ENCODE data around the gene TEAD1. TPM values are rescaled to one million over a fixed set of nuclear protein-coding genes. Genes with fewer than 3 reads are reported as not detected.

TEAD1 gene
- total RNA-seq, 4 donors from 2014 or later: 86.9 to 205 (median 151) TPM

GRCh38 chr11:12750181-12750580 is 76.0 kb downstream of the TEAD1 start:
- TF ChIP-seq CTCF (IDR thresholded peaks at IDR 0.05; ENCODE audit: low read depth): no peak

- no peak for TF ChIP-seq CTCF (IDR thresholded peaks at IDR 0.05; ENCODE audit: low read depth)
Measured at GRCh38 chr11:12752868-12753524, 78.8 kb downstream of the TEAD1 start.

GRCh38 chr11:12754021-12754420 is 79.8 kb downstream of the TEAD1 start:
- TF ChIP-seq CTCF (IDR thresholded peaks at IDR 0.05; ENCODE audit: low read depth): no peak

- TF ChIP-seq CTCF (IDR thresholded peaks at IDR 0.05; ENCODE audit: low read depth): no peak
Measured at GRCh38 chr11:12754582-12755234, 80.5 kb downstream of the TEAD1 start.

GRCh38 chr11:12755510-12756453 is 81.6 kb downstream of the TEAD1 start:
- no peak for TF ChIP-seq CTCF (IDR thresholded peaks at IDR 0.05; ENCODE audit: low read depth)

- TF ChIP-seq CTCF (IDR thresholded peaks at IDR 0.05; ENCODE audit: low read depth): no peak
Measured at GRCh38 chr11:12756454-12756806, 82.2 kb downstream of the TEAD1 start.

GRCh38 chr11:12756867-12757266 is 82.6 kb downstream of the TEAD1 start:
- no peak for TF ChIP-seq CTCF (IDR thresholded peaks at IDR 0.05; ENCODE audit: low read depth)
